AG10803 (cell line): Measurements from ENCODE around the gene TSPAN17.

ENCODE experiments used
- DNase-seq: peaks from one replicate; pipeline ENCODE4 v3.0.0; 2010; ENCODE audit warnings: low read depth
- H3K4me3 ChIP-seq: 2 replicates; pipeline ENCODE4 v1.5.1; 2011; ENCODE audit warnings: mild to moderate bottlenecking, low read length, control low read depth
- TF ChIP-seq, protein P1 (sequence below): conservative IDR thresholded peaks from 2 replicates; pipeline ENCODE4 v1.5.1; 2011; ENCODE audit warnings: mild to moderate bottlenecking, low read length, control low read depth, inconsistent platforms

TSPAN17 gene

DNA sequence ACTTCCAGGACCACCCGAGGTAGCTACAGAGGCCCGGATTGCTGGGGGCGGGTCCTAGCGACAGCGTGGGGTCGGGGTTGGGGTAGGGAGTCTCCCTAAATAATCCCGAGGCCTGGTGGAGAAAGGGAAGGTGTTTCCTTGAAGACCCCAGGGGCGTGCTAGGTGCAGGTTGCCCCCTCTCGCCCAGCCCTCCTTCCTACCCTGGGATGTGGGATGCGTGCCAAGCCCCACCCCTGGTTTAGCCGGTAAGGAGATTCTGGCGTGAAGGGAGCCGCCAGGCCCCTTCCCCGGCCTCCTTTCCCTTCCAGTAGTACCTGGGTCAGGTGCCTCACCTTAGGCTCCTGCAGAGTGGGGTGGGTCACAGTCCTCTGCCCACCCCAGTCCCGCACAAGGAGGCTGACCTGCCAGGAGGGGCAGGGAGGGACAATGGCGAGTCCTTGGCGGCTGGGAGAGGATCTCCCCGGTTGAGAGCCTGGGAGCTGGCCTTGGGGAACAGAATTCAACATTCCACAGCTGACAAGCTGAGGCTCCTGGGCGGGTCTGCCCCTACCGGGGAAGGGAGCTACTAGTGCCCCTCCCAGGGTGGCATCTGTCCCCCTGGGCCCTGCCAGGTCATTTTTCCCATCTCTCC is 674 bp downstream of the TSPAN17 start:
- TF ChIP-seq, protein P1, sequence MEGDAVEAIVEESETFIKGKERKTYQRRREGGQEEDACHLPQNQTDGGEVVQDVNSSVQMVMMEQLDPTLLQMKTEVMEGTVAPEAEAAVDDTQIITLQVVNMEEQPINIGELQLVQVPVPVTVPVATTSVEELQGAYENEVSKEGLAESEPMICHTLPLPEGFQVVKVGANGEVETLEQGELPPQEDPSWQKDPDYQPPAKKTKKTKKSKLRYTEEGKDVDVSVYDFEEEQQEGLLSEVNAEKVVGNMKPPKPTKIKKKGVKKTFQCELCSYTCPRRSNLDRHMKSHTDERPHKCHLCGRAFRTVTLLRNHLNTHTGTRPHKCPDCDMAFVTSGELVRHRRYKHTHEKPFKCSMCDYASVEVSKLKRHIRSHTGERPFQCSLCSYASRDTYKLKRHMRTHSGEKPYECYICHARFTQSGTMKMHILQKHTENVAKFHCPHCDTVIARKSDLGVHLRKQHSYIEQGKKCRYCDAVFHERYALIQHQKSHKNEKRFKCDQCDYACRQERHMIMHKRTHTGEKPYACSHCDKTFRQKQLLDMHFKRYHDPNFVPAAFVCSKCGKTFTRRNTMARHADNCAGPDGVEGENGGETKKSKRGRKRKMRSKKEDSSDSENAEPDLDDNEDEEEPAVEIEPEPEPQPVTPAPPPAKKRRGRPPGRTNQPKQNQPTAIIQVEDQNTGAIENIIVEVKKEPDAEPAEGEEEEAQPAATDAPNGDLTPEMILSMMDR, result no peak
- H3K4me3 ChIP-seq, result peak overlapping the region; percentile 87
- no peak for DNase-seq

DNA sequence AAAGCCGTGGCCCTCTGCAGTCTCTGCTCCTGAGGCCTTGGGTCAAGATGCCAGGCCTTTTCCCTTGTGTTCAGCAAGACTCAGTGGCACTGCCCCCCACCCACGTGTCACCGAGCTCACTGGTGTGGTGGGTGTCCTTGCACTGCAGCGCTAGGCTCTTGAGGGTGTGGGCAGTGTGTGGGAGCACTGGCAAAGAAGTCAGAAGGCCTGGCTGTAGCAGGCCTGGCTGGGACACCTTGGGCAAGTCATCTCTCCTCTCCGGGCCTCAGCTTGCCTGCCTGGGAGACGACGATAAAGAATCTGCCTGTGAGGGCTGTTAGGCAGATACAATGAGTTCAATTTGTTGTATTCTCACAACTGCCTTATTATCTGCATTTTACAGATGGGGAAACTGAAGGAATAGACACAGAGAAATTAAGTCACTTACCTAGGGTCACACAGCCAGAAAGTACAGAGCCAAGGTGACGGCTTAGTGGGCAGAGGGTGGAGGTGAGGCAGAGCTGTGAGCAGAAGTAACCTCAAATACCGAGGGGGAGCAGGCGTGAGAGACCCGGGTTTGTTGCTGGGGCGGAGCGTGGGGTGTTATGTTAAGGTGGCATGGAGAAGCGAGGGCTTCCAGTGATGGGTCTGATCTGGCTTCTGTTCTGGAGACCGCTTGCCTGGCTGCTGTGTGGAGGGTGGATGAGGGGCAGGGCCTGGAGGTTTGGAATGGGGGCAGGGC is 1.4 kb downstream of the TSPAN17 start:
- TF ChIP-seq, protein P1, result no peak
- peak overlapping the region; percentile 87 for H3K4me3 ChIP-seq
- DNase-seq, result no peak

DNA sequence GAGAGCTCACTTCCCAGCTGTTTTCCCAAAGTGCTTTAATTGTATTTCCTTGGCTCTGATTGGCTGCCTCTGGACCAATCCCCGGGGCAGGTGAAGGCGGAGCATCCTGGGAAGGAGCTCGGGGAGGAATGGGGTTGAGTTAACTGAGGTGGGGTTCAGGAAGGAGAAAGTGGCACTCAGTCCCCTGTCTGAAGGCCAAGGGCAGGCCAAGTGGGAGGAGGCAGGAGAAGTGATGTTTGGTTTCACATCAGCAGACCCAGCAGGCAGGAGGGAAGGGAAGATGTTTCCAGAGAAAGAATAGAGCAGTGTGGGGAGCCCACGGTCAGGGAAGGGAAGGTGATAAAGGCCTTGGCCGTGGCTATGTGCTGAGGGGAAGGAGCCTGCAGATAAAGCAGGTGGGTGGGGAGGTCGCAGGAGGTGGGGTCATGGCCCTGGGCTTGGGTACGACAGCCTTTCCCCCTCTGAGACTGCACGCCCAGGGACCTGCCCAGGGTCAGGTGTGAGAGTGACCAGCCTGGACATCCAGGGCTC is 3.1 kb downstream of the TSPAN17 start:
- no peak for DNase-seq
- H3K4me3 ChIP-seq, result no peak overlapping the region
- TF ChIP-seq, protein P1, result no peak

DNA sequence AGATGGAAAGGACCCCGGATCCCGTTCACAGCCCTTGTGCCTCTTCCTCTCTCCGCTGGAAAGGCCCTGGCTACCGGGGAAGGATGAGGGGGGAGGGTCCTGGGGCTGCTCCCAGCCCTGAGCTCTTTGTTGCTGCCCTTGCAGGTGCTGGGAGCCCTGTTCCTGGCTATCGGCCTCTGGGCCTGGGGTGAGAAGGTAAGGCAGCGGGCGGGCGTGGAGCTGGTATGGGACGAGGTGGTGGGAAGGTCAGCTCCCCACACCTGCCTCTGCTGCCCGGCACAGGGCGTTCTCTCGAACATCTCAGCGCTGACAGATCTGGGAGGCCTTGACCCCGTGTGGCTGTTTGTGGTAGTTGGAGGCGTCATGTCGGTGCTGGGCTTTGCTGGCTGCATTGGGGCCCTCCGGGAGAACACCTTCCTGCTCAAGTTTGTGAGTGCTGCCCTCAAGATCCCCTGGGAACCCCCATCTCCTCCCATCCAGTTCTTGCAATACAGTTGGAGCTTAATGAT is 4.2 kb downstream of the TSPAN17 start:
- no peak overlapping the region for H3K4me3 ChIP-seq
- TF ChIP-seq, protein P1, result no peak
- no peak for DNase-seq

DNA sequence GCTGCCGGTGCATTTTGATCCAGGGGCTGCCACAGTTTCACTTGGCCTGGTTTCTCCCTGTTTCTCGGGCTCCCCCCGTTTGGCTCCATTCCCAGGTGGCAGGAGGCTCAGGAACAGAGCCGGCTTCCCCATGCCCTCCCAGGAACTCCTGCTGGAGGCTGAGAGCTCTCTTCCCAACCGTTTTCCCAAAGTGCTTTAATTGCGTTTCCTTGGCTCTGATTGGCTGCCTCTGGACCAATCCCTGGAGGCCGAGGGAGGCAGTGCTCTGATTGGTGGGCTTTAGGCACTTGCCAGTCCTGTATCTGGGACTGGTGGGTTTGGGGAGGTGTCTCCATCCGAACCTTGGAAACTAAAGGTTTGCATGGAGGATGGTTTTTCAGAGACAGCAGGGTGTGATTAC is 4.9 kb downstream of the TSPAN17 start:
- DNase-seq, result no peak
- TF ChIP-seq, protein P1, result no peak
- H3K4me3 ChIP-seq, result no peak overlapping the region

DNA sequence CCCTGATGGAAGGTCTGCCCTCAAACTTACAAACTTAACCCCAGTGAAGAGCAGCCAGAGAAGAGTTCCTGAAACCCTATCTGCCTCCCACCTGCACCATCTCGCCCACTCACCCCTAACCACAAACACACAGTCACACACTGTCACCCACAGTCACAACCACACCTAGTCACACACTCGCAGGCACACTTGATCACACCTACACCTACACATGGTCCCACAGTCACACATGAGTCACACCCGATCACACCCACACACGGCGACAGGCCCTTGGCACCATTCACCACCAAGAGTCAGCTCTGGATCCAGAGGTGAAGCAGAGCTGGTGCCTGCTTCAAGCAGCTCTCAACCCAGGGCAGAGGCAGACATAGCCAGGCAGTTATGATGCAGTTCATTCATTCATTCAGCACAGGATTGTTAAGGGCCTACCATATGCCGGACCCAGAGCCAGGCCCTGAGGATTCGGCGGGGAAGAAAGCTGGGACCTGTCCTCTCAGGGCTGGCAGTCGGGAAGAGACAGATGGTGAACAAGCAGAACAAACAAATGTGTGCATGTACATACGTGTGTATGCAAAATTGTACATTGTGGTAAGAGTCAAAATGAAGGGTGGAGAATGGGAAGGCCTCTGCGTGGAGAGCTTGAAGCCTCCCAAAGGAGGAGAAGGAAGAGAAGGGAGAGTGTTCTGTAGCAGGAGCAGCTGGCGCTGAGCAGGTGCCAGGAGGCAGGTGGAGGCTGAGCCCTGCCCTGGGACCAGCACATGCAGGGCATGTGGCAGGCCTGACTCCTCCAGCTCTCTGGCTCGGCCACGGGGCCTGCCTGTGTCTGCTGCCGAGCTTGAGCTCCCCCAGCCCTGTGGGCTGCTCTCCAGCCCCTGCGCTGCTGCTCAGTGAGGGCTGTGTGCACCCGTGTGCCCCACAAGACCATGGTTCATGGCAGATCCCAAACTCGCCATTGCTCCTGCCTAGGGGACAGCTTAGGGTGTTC is 6.4 kb downstream of the TSPAN17 start:
- no peak for DNase-seq
- no peak overlapping the region for H3K4me3 ChIP-seq
- TF ChIP-seq, protein P1, result no peak
